ES-I3 (cell line): Measurements from ENCODE around the gene ZNRD2.
A peak's percentile ranks its signal among the peaks of the same experiment; 100 is the strongest.
"Not testable (repeated sequence)": the region's sequence is repeated elsewhere in the genome, so short reads cannot be mapped to it uniquely, and the experiment has no call there.

Experiments
- H3K36me3 ChIP-seq: 2 replicates; pipeline ENCODE4 v1.6.1; 2013; ENCODE audit warnings: mild to moderate bottlenecking, low read length, control low read depth, moderate library complexity; ENCODE audit not compliant: insufficient read depth
- H3K4me1 ChIP-seq: 2 replicates; pipeline ENCODE4 v1.6.1; 2013; ENCODE audit warnings: mild to moderate bottlenecking, control low read depth, low read length; ENCODE audit not compliant: insufficient read depth
- H3K9ac ChIP-seq: 2 replicates; pipeline ENCODE4 v1.6.1; 2013; ENCODE audit warnings: low read depth, mild to moderate bottlenecking, low read length, moderate library complexity
- H3K9me3 ChIP-seq: 2 replicates; pipeline ENCODE4 v1.6.1; 2013; ENCODE audit warnings: mild to moderate bottlenecking, low read length, moderate library complexity; ENCODE audit not compliant: control insufficient read depth, insufficient read depth

ZNRD2 gene

GRCh38 chr11:65569973-65570918, at the start of gene ZNRD2:
Gene ZNRD2, plus strand, starts transcription at chr11:65570477. Its CDS starts 15 bp downstream, at chr11:65570492.
- H3K36me3 ChIP-seq, result no peaks in the 10 kb centered on the region
- H3K9ac ChIP-seq, result peak within 1 kb of the TSS; percentile 78
- H3K4me1 ChIP-seq, result peaks cover 11% of the 10 kb centered on the region; the same call in 1 of the 2 replicates
- no peaks in the 10 kb centered on the region for H3K9me3 ChIP-seq

- not testable (repeated sequence) for H3K9me3 ChIP-seq, H3K4me1 ChIP-seq, H3K36me3 ChIP-seq, H3K9ac ChIP-seq
These were observed 48.3 kb upstream of the ZNRD2 start for GRCh38 chr11:65521777-65522521.

GRCh38 chr11:65522718-65523630, 47.3 kb upstream of the ZNRD2 start:
- not testable (repeated sequence) for H3K4me1 ChIP-seq, H3K9me3 ChIP-seq, H3K9ac ChIP-seq, H3K36me3 ChIP-seq

- not testable (repeated sequence) for H3K9me3 ChIP-seq, H3K36me3 ChIP-seq, H3K9ac ChIP-seq, H3K4me1 ChIP-seq
These were observed 46.7 kb upstream of the ZNRD2 start for GRCh38 chr11:65523631-65523968.

GRCh38 chr11:65524014-65524740, 46.1 kb upstream of the ZNRD2 start:
- Histone ChIP-seq H3K4me1 (peaks cover 7% of the 10 kb centered on the region; the same call in 1 of the 2 replicates), H3K9me3 (no peaks in the 10 kb centered on the region), H3K36me3 (no peaks in the 10 kb centered on the region; the same call in 1 of the 2 replicates), H3K9ac (peak overlapping the region; percentile 25)

- peaks cover 7% of the 10 kb centered on the region; the same call in 1 of the 2 replicates for H3K4me1 ChIP-seq
- no peaks in the 10 kb centered on the region; the same call in 1 of the 2 replicates for H3K36me3 ChIP-seq
- H3K9ac ChIP-seq, result peak within 1 kb of the TSS; percentile 98
- H3K9me3 ChIP-seq, result no peaks in the 10 kb centered on the region
These were observed 45.3 kb upstream of the ZNRD2 start, which contains the start of gene SCYL1 for GRCh38 chr11:65524741-65525545. Gene SCYL1, plus strand, starts transcription at chr11:65525083. Its CDS starts 71 bp downstream, at chr11:65525154.

GRCh38 chr11:65525546-65526480, 44.5 kb upstream of the ZNRD2 start:
- H3K36me3 ChIP-seq, result peaks cover under 1% of the 10 kb centered on the region
- peaks cover 7% of the 10 kb centered on the region; the same call in 1 of the 2 replicates for H3K4me1 ChIP-seq
- H3K9ac ChIP-seq, result peak overlapping the region; percentile 98
- no peaks in the 10 kb centered on the region for H3K9me3 ChIP-seq

- H3K9me3 ChIP-seq, result no peaks in the 10 kb centered on the region
- H3K9ac ChIP-seq, result no peak overlapping the region
- peaks cover 4% of the 10 kb centered on the region for H3K36me3 ChIP-seq
- peaks cover 7% of the 10 kb centered on the region; the same call in 1 of the 2 replicates for H3K4me1 ChIP-seq
These were observed 43.5 kb upstream of the ZNRD2 start for GRCh38 chr11:65526744-65527143.

- Histone ChIP-seq H3K36me3 (peaks cover 4% of the 10 kb centered on the region), H3K9me3 (no peaks in the 10 kb centered on the region), H3K9ac (no peak overlapping the region), H3K4me1 (peaks cover 7% of the 10 kb centered on the region; the same call in 1 of the 2 replicates)
These were observed 41.4 kb upstream of the ZNRD2 start for GRCh38 chr11:65528819-65529350.

- Histone ChIP-seq H3K36me3 (peaks cover 4% of the 10 kb centered on the region), H3K4me1 (no peaks in the 10 kb centered on the region), H3K9me3 (no peaks in the 10 kb centered on the region), H3K9ac (no peak overlapping the region)
These were observed 40.7 kb upstream of the ZNRD2 start for GRCh38 chr11:65529475-65530156.

- Histone ChIP-seq H3K4me1 (no peaks in the 10 kb centered on the region), H3K9ac (no peak overlapping the region), H3K36me3 (peaks cover 4% of the 10 kb centered on the region)
These were observed 40.1 kb upstream of the ZNRD2 start for GRCh38 chr11:65530157-65530496.

More at GRCh38 chr11:65530157-65530496, 40.1 kb upstream of the ZNRD2 start:
- H3K9me3 ChIP-seq, result no peaks in the 10 kb centered on the region
